Epithelial cell of esophagus (primary cell): ENCODE results near the gene GSTM4.

Experiments used
- DNase-seq: peaks from one replicate; pipeline ENCODE4 v3.0.0; 2010; ENCODE audit warnings: low read depth
- H3K4me3 ChIP-seq: 2 replicates; pipeline ENCODE4 v1.5.1; 2011; ENCODE audit warnings: mild to moderate bottlenecking, low read length, control low read depth
- CTCF ChIP-seq: IDR thresholded peaks from 2 replicates; pipeline ENCODE4 v1.5.1; 2011; ENCODE audit warnings: low read depth, mild to moderate bottlenecking, low read length, control low read depth, inconsistent platforms; ENCODE audit not compliant: insufficient read depth; ENCODE audit errors: missing control alignments

GSTM4 gene

GRCh38 chr1:109625601-109626560 is 30.0 kb upstream of the GSTM4 start:
- H3K4me3 ChIP-seq = no peak overlapping the region
- TF ChIP-seq CTCF = no peak
- DNase-seq = no peak

DNA sequence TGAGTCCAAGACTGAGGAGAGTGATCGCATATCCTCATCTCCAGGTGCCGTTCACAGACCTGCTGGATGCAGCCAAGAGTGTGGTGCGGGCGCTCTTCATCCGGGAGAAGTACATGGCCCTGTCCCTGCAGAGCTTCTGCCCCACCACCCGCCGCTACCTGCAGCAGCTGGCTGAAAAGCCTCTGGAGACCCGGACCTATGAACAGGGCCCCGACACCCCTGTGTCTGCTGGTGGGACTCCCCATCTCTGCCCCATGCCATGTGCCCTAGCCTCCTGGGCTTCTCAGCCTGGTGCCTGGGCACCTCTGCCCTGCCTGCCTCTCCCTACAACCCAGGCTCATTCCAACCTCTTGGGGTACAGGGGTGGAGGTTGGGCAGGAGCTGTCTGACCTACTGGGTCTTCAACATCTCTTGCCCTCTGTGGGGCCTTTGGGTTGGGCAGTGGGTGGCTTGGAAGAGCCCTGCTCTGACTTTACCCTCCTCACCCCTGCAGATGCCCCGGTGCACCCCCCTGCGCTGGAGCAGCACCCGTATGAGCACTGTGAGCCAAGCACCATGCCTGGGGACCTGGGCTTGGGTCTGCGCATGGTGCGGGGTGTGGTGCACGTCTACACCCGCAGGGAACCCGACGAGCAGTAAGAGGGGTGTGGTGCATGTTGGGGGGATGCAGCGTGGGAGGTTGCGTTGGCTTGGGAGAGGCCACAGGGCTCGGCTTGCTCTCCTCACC is 29.1 kb upstream of the GSTM4 start:
- no peak overlapping the region for H3K4me3 ChIP-seq
- DNase-seq = no peak
- TF ChIP-seq CTCF = no peak

DNA sequence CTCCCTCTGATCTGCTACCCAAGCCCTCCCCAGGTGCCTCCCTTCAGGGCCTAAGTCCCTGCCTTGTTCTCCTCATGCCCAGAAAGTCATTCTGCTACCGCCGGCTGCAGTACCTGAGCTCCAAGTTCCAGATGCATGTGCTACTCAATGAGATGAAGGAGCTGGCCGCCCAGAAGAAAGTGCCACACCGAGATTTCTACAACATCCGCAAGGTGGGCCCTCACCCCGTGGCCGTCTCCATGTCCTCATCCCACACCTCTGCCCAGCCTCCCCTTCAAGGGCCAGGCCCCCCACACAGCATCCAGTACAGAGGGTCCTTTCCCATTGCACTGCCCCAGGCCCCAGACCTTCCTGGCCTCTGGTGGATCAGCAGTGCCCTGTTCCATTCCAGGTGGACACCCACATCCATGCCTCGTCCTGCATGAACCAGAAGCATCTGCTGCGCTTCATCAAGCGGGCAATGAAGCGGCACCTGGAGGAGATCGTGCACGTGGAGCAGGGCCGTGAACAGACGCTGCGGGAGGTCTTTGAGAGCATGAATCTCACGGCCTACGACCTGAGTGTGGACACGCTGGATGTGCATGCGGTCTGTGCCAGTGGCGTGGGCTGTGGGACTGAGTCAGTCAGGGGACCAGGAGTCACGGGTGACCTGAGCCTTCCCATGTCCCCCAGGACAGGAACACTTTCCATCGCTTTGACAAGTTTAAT is 28.1 kb upstream of the GSTM4 start:
- DNase-seq = no peak
- no peak for TF ChIP-seq CTCF
- no peak overlapping the region for H3K4me3 ChIP-seq

- H3K4me3 ChIP-seq = no peak overlapping the region
- TF ChIP-seq CTCF = no peak
- DNase-seq = peak; percentile 72
Observed at GRCh38 chr1:109628540-109629321, 27.2 kb upstream of the GSTM4 start.

DNA sequence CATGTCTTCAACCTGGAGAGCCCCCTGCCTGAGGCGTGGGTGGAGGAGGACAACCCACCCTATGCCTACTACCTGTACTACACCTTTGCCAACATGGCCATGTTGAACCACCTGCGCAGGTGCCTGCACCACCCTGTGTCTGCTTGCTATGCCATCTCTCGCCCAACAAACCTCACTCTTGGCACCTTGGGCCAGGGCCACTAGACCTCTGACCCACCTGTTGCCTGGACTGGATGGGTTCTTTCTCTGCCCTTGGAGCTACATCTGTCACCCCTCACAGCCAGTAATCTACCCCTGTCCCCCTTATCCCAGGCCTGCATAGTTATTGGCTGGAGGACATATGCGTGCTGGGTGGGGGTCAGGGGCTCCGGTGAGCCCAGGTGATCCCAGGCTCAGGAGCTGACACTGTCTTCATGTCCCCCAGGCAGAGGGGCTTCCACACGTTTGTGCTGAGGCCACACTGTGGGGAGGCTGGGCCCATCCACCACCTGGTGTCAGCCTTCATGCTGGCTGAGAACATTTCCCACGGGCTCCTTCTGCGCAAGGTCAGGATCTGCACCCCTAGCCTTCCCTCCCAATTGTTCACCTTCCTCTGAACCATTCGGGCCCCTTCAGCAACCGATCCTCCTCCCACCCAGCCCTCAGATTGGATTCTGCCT is 26.4 kb upstream of the GSTM4 start:
- no peak for TF ChIP-seq CTCF
- no peak for DNase-seq
- no peak overlapping the region for H3K4me3 ChIP-seq
